H9 (cell line): ENCODE measurements around the gene CTU1. TPM values are rescaled to one million over a fixed set of nuclear protein-coding genes. Genes with fewer than 3 reads are reported as not detected.
A peak's percentile ranks its signal among the peaks of the same experiment; 100 is the strongest.

Experiments
- DNase-seq: peaks from one replicate; pipeline ENCODE4 v3.0.0-alpha.2; 2017
- H2AFZ ChIP-seq: one replicate; pipeline ENCODE4 v1.6.1; 2013; ENCODE audit warnings: mild to moderate bottlenecking, low read length, control low read depth, moderate library complexity
- H2AK5ac ChIP-seq: 2 replicates; pipeline ENCODE4 v1.6.1; 2013; ENCODE audit warnings: low read length, control low read depth, mixed read lengths; ENCODE audit not compliant: insufficient read length
- H2BK120ac ChIP-seq: one replicate; pipeline ENCODE4 v1.6.1; 2013; ENCODE audit warnings: low read depth, mild to moderate bottlenecking, low read length, control low read depth, inconsistent platforms; ENCODE audit not compliant: poor library complexity, severe bottlenecking
- H2BK12ac ChIP-seq: 2 replicates; pipeline ENCODE4 v1.6.1; 2013; ENCODE audit warnings: low read length, control low read depth, mixed read lengths, low read depth; ENCODE audit not compliant: insufficient read length
- H2BK15ac ChIP-seq: 2 replicates; pipeline ENCODE4 v1.6.1; 2013; ENCODE audit warnings: low read depth, low read length, control low read depth
- H2BK20ac ChIP-seq: one replicate; pipeline ENCODE4 v1.6.1; 2013; ENCODE audit warnings: low read depth, mild to moderate bottlenecking, low read length, control low read depth, inconsistent platforms; ENCODE audit not compliant: poor library complexity, severe bottlenecking
- H2BK5ac ChIP-seq: 2 replicates; pipeline ENCODE4 v1.6.1; 2013; ENCODE audit warnings: low read length, control low read depth, mixed read lengths; ENCODE audit not compliant: insufficient read length
- H3K14ac ChIP-seq: 2 replicates; pipeline ENCODE4 v1.6.1; 2013; ENCODE audit warnings: low read length, control low read depth; ENCODE audit not compliant: insufficient read depth
- H3K18ac ChIP-seq: 2 replicates; pipeline ENCODE4 v1.6.1; 2013; ENCODE audit warnings: low read depth, mild to moderate bottlenecking, mixed read lengths, low read length, control low read depth; ENCODE audit not compliant: insufficient read length
- H3K23ac ChIP-seq: 2 replicates; pipeline ENCODE4 v1.6.1; 2013; ENCODE audit warnings: low read length, control low read depth, mixed read lengths, low read depth; ENCODE audit not compliant: insufficient read length
- H3K23me2 ChIP-seq: 2 replicates; pipeline ENCODE4 v1.6.1; 2013; ENCODE audit warnings: low read depth, mild to moderate bottlenecking, mixed read lengths, low read length, control low read depth; ENCODE audit not compliant: insufficient read length, poor library complexity, severe bottlenecking
- H3K27ac ChIP-seq: 2 replicates; pipeline ENCODE4 v1.5.1; 2013; ENCODE audit warnings: low read length, control low read depth, mixed read lengths, low read depth; ENCODE audit not compliant: insufficient read length
- H3K27me3 ChIP-seq: 2 replicates; pipeline ENCODE4 v1.6.1; 2013; ENCODE audit warnings: low read length, control low read depth, inconsistent platforms; ENCODE audit not compliant: insufficient read depth
- H3K4ac ChIP-seq: 2 replicates; pipeline ENCODE4 v1.6.1; 2013; ENCODE audit warnings: low read depth, mild to moderate bottlenecking, control low read depth, inconsistent platforms, low read length, moderate library complexity
- H3K4me1 ChIP-seq: 2 replicates; pipeline ENCODE4 v1.6.1; 2013; ENCODE audit warnings: low read length, control low read depth, inconsistent platforms; ENCODE audit not compliant: insufficient read depth
- H3K4me2 ChIP-seq: 2 replicates; pipeline ENCODE4 v1.6.1; 2013; ENCODE audit warnings: low read length, control low read depth, mixed read lengths; ENCODE audit not compliant: insufficient read length, insufficient read depth
- H3K56ac ChIP-seq: 2 replicates; pipeline ENCODE4 v1.6.1; 2013; ENCODE audit warnings: low read depth, mild to moderate bottlenecking, mixed read lengths, low read length, control low read depth; ENCODE audit not compliant: insufficient read length
- H3K79me1 ChIP-seq: 2 replicates; pipeline ENCODE4 v1.6.1; 2013; ENCODE audit warnings: low read depth, mild to moderate bottlenecking, moderate library complexity, low read length, control low read depth, inconsistent platforms; ENCODE audit not compliant: insufficient read depth, poor library complexity, severe bottlenecking
- H3K79me2 ChIP-seq: 2 replicates; pipeline ENCODE4 v1.6.1; 2013; ENCODE audit warnings: low read length, control low read depth, inconsistent platforms; ENCODE audit not compliant: insufficient read depth
- H3K9ac ChIP-seq: 2 replicates; pipeline ENCODE4 v1.6.1; 2013; ENCODE audit warnings: low read length, control low read depth, mixed read lengths; ENCODE audit not compliant: insufficient read length; ENCODE audit errors: extremely low read depth
- H3K9me3 ChIP-seq: one replicate; pipeline ENCODE4 v1.6.1; 2013; ENCODE audit warnings: low read depth, low read length, inconsistent platforms; ENCODE audit not compliant: control insufficient read depth
- H3T11ph ChIP-seq: one replicate; pipeline ENCODE4 v1.6.1; 2013; ENCODE audit warnings: mild to moderate bottlenecking, low read length, control low read depth, inconsistent platforms
- H4K20me1 ChIP-seq: one replicate; pipeline ENCODE4 v1.6.1; 2013; ENCODE audit not compliant: control insufficient read depth, insufficient read length, insufficient read depth
- H4K5ac ChIP-seq: 2 replicates; pipeline ENCODE4 v1.6.1; 2013; ENCODE audit warnings: low read depth, mild to moderate bottlenecking, mixed read lengths, low read length, control low read depth; ENCODE audit not compliant: insufficient read length
- H4K8ac ChIP-seq: replicated peaks from 2 replicates; pipeline ENCODE4 v1.6.1; 2013; ENCODE audit warnings: low read length, control low read depth, mixed read lengths, low read depth; ENCODE audit not compliant: insufficient read length
- H4K91ac ChIP-seq: 2 replicates; pipeline ENCODE4 v1.6.1; 2013; ENCODE audit warnings: low read depth, mild to moderate bottlenecking, moderate library complexity, mixed read lengths, low read length, control low read depth; ENCODE audit not compliant: insufficient read length
- H3K27ac Mint-ChIP-seq, 3 experiments: 2 replicates in 2 of 3; 3 replicates in 1 of 3; pipeline ENCODE4 v1.8.0; 2020 to 2021; ENCODE audit warnings: mixed read lengths in 3 of 3, mild to moderate bottlenecking in 1 of 3, moderate library complexity in 1 of 3
- H3K27me3 Mint-ChIP-seq: 2 replicates; pipeline ENCODE4 v1.8.0; 2021; ENCODE audit warnings: low read depth, mild to moderate bottlenecking, moderate library complexity, mixed read lengths
- H3K36me3 Mint-ChIP-seq, 3 experiments: 2 replicates in 2 of 3; 3 replicates in 1 of 3; pipeline ENCODE4 v1.8.0; 2020 to 2021; ENCODE audit warnings: low read depth in 3 of 3, mixed read lengths in 3 of 3; ENCODE audit not compliant: insufficient read depth in 1 of 3
- H3K4me1 Mint-ChIP-seq, 2 experiments: 2 replicates each; pipeline ENCODE4 v1.8.0; 2020; ENCODE audit warnings: mixed read lengths in 2 of 2
- H3K4me3 Mint-ChIP-seq, 2 experiments: 2 replicates in 1 of 2; 3 replicates in 1 of 2; pipeline ENCODE4 v1.8.0; 2020 to 2021; ENCODE audit warnings: mild to moderate bottlenecking in 2 of 2, mixed read lengths in 2 of 2, moderate library complexity in 1 of 2
- H3K9me3 Mint-ChIP-seq, 2 experiments: 2 replicates in 1 of 2; 3 replicates in 1 of 2; pipeline ENCODE4 v1.8.0; 2020; ENCODE audit warnings: mild to moderate bottlenecking in 2 of 2, mixed read lengths in 2 of 2, moderate library complexity in 1 of 2
- CTCF ChIP-seq: fragments of 200-600 bp; sonication (generic); conservative IDR thresholded peaks from 3 replicates; pipeline ENCODE4 v1.8.0; 2021; ENCODE audit warnings: antibody characterized with exemption, mild to moderate bottlenecking
- WGBS: extraction: QIAGEN DNeasy Blood & Tissue Kit; methylation state at CpG from one replicate; pipeline ENCODE4 v1.1.7; 2013; ENCODE audit warnings: missing lambda C conversion rate, low lambda C conversion rate, mixed read lengths; ENCODE audit not compliant: insufficient read length; ENCODE audit errors: extremely low coverage; 5-methylcytosine and 5-hydroxymethylcytosine counted together
- long read RNA-seq: library from polyadenylated mRNA; unstranded; transcript quantifications from one replicate; pipeline ENCODE4 v2.0.0, GENCODE V29; 2020
- total RNA-seq: library from RNA; stranded (reverse); gene quantifications from 2 replicates; pipeline ENCODE4 v1.2.1, GENCODE V29; 2021

CTU1 gene
- total RNA-seq: 8.0 and 8.8 TPM in 2 replicates
- long read RNA-seq: 0 reads

GRCh38 chr19:51108066-51108804 lies at the start of gene CTU1:
CTU1 (minus strand) TSS chr19:51108409; CDS start chr19:51104569, 3,840 bp downstream.
- H3K9me3 Mint-ChIP-seq: no peaks in the 10 kb centered on the region; a peak in 1 of 5 replicates
- Histone ChIP-seq H3K23ac (no peak within 1 kb of the TSS), H4K20me1 (no peaks in the 10 kb centered on the region), H3K18ac (peak within 1 kb of the TSS; percentile 56), H3T11ph (no peak within 1 kb of the TSS), H3K27me3 (no peaks in the 10 kb centered on the region), H3K56ac (no peak within 1 kb of the TSS), H3K23me2 (peaks cover 6% of the 10 kb centered on the region), H3K27ac (no peak within 1 kb of the TSS), H2AFZ (no peak within 1 kb of the TSS), H3K79me1 (no peaks in the 10 kb centered on the region), H3K79me2 (no peaks in the 10 kb centered on the region), H2BK12ac (no peak within 1 kb of the TSS), H2AK5ac (no peak within 1 kb of the TSS), H3K4me2 (peak within 1 kb of the TSS; percentile 94), H4K8ac (no peak within 1 kb of the TSS), H3K9ac (peak within 1 kb of the TSS; percentile 40), H3K14ac (no peak within 1 kb of the TSS), H3K9me3 (no peaks in the 10 kb centered on the region), H3K4me1 (peaks cover 3% of the 10 kb centered on the region; the same call in 1 of the 2 replicates), H4K91ac (no peak within 1 kb of the TSS), H2BK120ac (no peak within 1 kb of the TSS), H2BK20ac (no peak within 1 kb of the TSS), H4K5ac (no peak within 1 kb of the TSS), H3K4ac (no peak within 1 kb of the TSS), H2BK5ac (no peak within 1 kb of the TSS), H2BK15ac (no peak within 1 kb of the TSS)
- peaks cover 12% of the 10 kb centered on the region for H3K27me3 Mint-ChIP-seq
- peak within 1 kb of the TSS; percentile 97 to 98 for H3K4me3 Mint-ChIP-seq
- H3K27ac Mint-ChIP-seq: peak within 1 kb of the TSS in 2 of 3 experiments; percentile 65 to 96; a peak in 3 of 7 replicates
- TF ChIP-seq CTCF: no peak
- DNase-seq: peak; percentile 99
- H3K36me3 Mint-ChIP-seq: peaks cover 0 to 7% (median 6%) of the 10 kb centered on the region in 3 experiments; a peak in 3 of 7 replicates
- H3K4me1 Mint-ChIP-seq: peaks cover 8 to 9% of the 10 kb centered on the region in 2 experiments
- WGBS: no CpG with 5 or more reads among the region's 43 CpGs
